PC-9 (cell line): ENCODE measurements around the gene C16orf95. TPM values are rescaled to one million over a fixed set of nuclear protein-coding genes. Genes with fewer than 3 reads are reported as not detected.

Experiments used
- BruUV-seq: library from RNA; stranded (reverse); fragments of 400-500 nt; replicated peaks from 2 replicates; lab custom pipeline; 2021; lab: Mats Ljungman, UMichigan
- CTCF ChIA-PET: fragments of 300-600 bp; sonication (Branson Sonifier 250); formaldehyde crosslinking; loops from one replicate; lab custom pipeline; 2022; ENCODE audit warnings: antibody characterized with exemption; lab: Charles Lee
- POLR2A ChIA-PET: fragments of 300-600 bp; sonication (Branson Sonifier 250); formaldehyde crosslinking; loops from one replicate; lab custom pipeline; 2022; ENCODE audit warnings: antibody characterized with exemption; ENCODE audit not compliant: unreplicated experiment; lab: Charles Lee
- DNase-seq, 2 experiments: peaks; one replicate each; pipeline versions ENCODE4 v3.0.0 to v3.0.0-alpha.2; 2015 to 2022; ENCODE audit warnings: mixed read lengths in 1 of 2
- H2AFZ ChIP-seq: fragments of 200-600 bp; sonication (generic); 2 replicates; pipeline ENCODE4 v1.8.1; 2017; ENCODE audit warnings: antibody characterized with exemption
- H3F3A ChIP-seq: fragments of 200-600 bp; sonication (generic); 2 replicates; pipeline ENCODE4 v1.8.1; 2017; ENCODE audit warnings: antibody characterized with exemption, mild to moderate bottlenecking, low read depth; ENCODE audit not compliant: insufficient read depth
- H3K27ac ChIP-seq: fragments of 200-600 bp; sonication (generic); 2 replicates; pipeline ENCODE4 v1.6.1; 2016; ENCODE audit warnings: mixed run types
- H3K27me3 ChIP-seq: fragments of 200-600 bp; sonication (generic); 2 replicates; pipeline ENCODE4 v1.6.1; 2016; ENCODE audit warnings: low read depth, mixed run types; ENCODE audit not compliant: insufficient read depth
- H3K36me3 ChIP-seq: fragments of 200-600 bp; sonication (generic); 2 replicates; pipeline ENCODE4 v1.6.1; 2016; ENCODE audit warnings: low read depth, mixed run types
- H3K4me1 ChIP-seq: fragments of 200-600 bp; sonication (generic); replicated peaks from 2 replicates; pipeline ENCODE4 v1.6.1; 2016; ENCODE audit warnings: mixed run types; ENCODE audit not compliant: insufficient read depth
- H3K4me2 ChIP-seq: fragments of 200-600 bp; sonication (generic); 2 replicates; pipeline ENCODE4 v1.6.1; 2017; ENCODE audit warnings: mixed run types
- H3K4me3 ChIP-seq: fragments of 200-600 bp; sonication (generic); 2 replicates; pipeline ENCODE4 v1.6.1; 2016; ENCODE audit warnings: mixed run types
- H3K79me2 ChIP-seq: fragments of 200-600 bp; sonication (generic); 2 replicates; pipeline ENCODE4 v1.6.1; 2017; ENCODE audit warnings: low read depth, mixed run types
- H3K9me2 ChIP-seq: fragments of 200-600 bp; sonication (generic); 2 replicates; pipeline ENCODE4 v1.8.1; 2017; ENCODE audit warnings: mild to moderate bottlenecking; ENCODE audit not compliant: insufficient read depth
- H3K9me3 ChIP-seq: fragments of 200-600 bp; sonication (generic); 2 replicates; pipeline ENCODE4 v1.8.1; 2016; ENCODE audit warnings: low read depth; ENCODE audit not compliant: insufficient read depth
- H4K20me1 ChIP-seq: fragments of 200-600 bp; sonication (generic); 2 replicates; pipeline ENCODE4 v1.8.1; 2017; ENCODE audit not compliant: insufficient read depth
- EZH2 ChIP-seq: fragments of 200-600 bp; sonication (generic); IDR thresholded peaks from 2 replicates; pipeline ENCODE4 v1.8.0; 2017; ENCODE audit warnings: antibody characterized with exemption, low read depth
- intact Hi-C: fragments of 100-400 bp; cut with micrococcal nuclease; formaldehyde crosslinking; loops from one replicate; pipeline ENCODE4 v1.10.0; 2022; ENCODE audit not compliant: unreplicated experiment
- total RNA-seq: library from RNA; stranded (reverse); gene quantifications from 2 replicates; pipeline ENCODE4 v1.2.3, GENCODE V29; 2021
- TF ChIP-seq, protein P1 (sequence below): fragments of 200-600 bp; sonication (generic); conservative IDR thresholded peaks from 2 replicates; pipeline ENCODE4 v1.6.1; 2017; ENCODE audit warnings: mixed run types, antibody characterized with exemption, mild to moderate bottlenecking, moderate library complexity

C16orf95 gene
- total RNA-seq, 1 experiment from 2014 or later = 7.5 TPM

- intact Hi-C loops = loop anchor here (5.0 kb wide), 2 partner anchors 67 to 322 kb away; partner anchors contain the start of gene FBXO31
- Histone ChIP-seq H3K4me2 (no peak overlapping the region), H3K4me3 (no peak overlapping the region), H3K27me3 (no peaks in the 10 kb centered on the region), H3K4me1 (peaks cover 6% of the 10 kb centered on the region; the same call in 1 of the 2 replicates), H3K9me3 (no peaks in the 10 kb centered on the region), H2AFZ (no peak overlapping the region), H3K79me2 (peaks cover 18% of the 10 kb centered on the region), H3K9me2 (no peaks in the 10 kb centered on the region), H3K27ac (no peak overlapping the region), H4K20me1 (no peaks in the 10 kb centered on the region), H3K36me3 (no peaks in the 10 kb centered on the region), H3F3A (peaks cover 14% of the 10 kb centered on the region; the same call in 1 of the 2 replicates)
- CTCF ChIA-PET = interaction anchor here (0.5 kb wide), 1 partner anchor 14 kb away, joined by 9 read pairs; no protein-coding TSS in a partner anchor
- POLR2A ChIA-PET = no interaction called here
- BruUV-seq = no TSS peak
- TF ChIP-seq, protein P1, sequence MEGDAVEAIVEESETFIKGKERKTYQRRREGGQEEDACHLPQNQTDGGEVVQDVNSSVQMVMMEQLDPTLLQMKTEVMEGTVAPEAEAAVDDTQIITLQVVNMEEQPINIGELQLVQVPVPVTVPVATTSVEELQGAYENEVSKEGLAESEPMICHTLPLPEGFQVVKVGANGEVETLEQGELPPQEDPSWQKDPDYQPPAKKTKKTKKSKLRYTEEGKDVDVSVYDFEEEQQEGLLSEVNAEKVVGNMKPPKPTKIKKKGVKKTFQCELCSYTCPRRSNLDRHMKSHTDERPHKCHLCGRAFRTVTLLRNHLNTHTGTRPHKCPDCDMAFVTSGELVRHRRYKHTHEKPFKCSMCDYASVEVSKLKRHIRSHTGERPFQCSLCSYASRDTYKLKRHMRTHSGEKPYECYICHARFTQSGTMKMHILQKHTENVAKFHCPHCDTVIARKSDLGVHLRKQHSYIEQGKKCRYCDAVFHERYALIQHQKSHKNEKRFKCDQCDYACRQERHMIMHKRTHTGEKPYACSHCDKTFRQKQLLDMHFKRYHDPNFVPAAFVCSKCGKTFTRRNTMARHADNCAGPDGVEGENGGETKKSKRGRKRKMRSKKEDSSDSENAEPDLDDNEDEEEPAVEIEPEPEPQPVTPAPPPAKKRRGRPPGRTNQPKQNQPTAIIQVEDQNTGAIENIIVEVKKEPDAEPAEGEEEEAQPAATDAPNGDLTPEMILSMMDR = no peak
- TF ChIP-seq EZH2 = no peak
- DNase-seq = no peak
These were observed 2.2 kb downstream of the C16orf95 start for GRCh38 chr16:87314990-87315420.

- H3K27me3 ChIP-seq = no peaks in the 10 kb centered on the region
- H3K9me3 ChIP-seq = no peaks in the 10 kb centered on the region
- H4K20me1 ChIP-seq = no peaks in the 10 kb centered on the region
- no peak overlapping the region for H3K4me3 ChIP-seq
- BruUV-seq = no TSS peak
- no peak overlapping the region for H2AFZ ChIP-seq
- TF ChIP-seq, protein P1 = no peak
- TF ChIP-seq EZH2 = no peak
- POLR2A ChIA-PET = no interaction called here
- no peak for DNase-seq
- no peak overlapping the region for H3K27ac ChIP-seq
- H3K79me2 ChIP-seq = no peaks in the 10 kb centered on the region
- no peaks in the 10 kb centered on the region for H3K9me2 ChIP-seq
- no peaks in the 10 kb centered on the region for H3K36me3 ChIP-seq
- intact Hi-C loops = no loop called here
- H3K4me2 ChIP-seq = no peak overlapping the region
- CTCF ChIA-PET = no interaction called here
- no peaks in the 10 kb centered on the region; the same call in 1 of the 2 replicates for H3K4me1 ChIP-seq
- H3F3A ChIP-seq = peaks cover 13% of the 10 kb centered on the region; the same call in 1 of the 2 replicates
These were observed 5.2 kb downstream of the C16orf95 start for GRCh38 chr16:87312008-87312407.

DNA sequence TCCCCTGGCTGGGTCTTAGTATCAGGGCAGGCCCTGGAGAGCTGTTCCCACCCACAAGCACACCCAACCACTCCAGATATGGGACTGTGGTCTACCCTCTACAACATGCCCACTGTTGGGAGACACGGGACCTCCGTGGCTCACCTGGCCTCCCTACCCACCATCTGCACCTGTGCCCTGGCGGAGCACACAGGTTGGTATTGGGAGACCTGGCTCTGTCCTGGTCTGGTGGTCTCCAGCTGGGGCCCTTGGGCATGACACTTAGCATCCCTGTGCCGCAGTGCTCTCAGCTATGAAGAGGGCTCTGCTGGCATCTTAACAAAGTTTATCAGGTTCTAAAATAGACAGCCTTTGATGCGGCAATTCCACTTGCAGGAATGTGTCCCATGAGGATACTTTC, 5.8 kb downstream of the C16orf95 start:
- Histone ChIP-seq H4K20me1 (no peaks in the 10 kb centered on the region), H3K27ac (no peak overlapping the region), H2AFZ (no peak overlapping the region), H3K4me2 (no peak overlapping the region), H3K9me3 (no peaks in the 10 kb centered on the region), H3K4me1 (no peaks in the 10 kb centered on the region; the same call in 1 of the 2 replicates), H3K4me3 (no peak overlapping the region), H3K27me3 (no peaks in the 10 kb centered on the region), H3F3A (peaks cover 6% of the 10 kb centered on the region; the same call in 1 of the 2 replicates), H3K36me3 (no peaks in the 10 kb centered on the region), H3K79me2 (no peaks in the 10 kb centered on the region), H3K9me2 (no peaks in the 10 kb centered on the region)
- ChIA-PET POLR2A (no interaction called here), CTCF (no interaction called here)
- intact Hi-C loops = no loop called here
- no peak for TF ChIP-seq EZH2
- TF ChIP-seq, protein P1 = no peak
- no TSS peak for BruUV-seq
- no peak for DNase-seq
